ENCODE data around the gene RAB6B. TPM values are rescaled to one million over a fixed set of nuclear protein-coding genes. Genes with fewer than 3 reads are reported as not detected.

RAB6B gene
- total RNA-seq, 3 donors from 2014 or later: 1.8 to 3.9 (median 3.4) TPM

DNA sequence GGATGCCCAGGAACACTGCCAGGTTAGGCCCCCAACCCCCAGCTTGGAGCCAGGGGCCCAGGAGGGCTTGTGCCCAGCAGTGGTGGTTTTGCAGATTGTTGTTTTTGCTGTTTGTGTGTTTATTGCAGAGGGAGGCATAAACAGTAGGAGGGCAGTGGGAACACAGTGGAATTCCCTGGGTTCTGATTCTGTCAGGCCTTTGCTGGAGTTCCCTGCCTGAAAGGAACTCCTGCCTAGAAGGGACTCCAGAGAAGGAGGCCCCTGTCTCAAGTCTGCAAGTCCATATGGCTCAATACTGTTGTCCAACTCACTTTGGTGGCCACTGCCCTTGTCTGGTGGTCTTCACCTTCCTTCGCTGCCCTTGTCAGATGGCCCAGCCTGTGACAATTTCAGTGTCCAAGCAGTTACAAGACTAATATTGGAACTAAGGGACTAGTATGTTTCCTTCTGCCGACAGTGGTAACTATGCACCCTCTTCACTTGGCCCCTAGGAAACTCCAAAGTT lies 47.4 kb upstream of the RAB6B start:
- no peak overlapping the region for H3K4me3 ChIP-seq
- peak overlapping the region; percentile 61 to 84 for H3K27ac ChIP-seq
- intact Hi-C loops (cut with DNase I; ENCODE audit: low total_unique reads): no loop called here
- peaks cover 4 to 42% of the 10 kb centered on the region in 2 donors for H3K4me1 ChIP-seq
- TF ChIP-seq POLR2AphosphoS5 (IDR thresholded peaks at IDR 0.05) (no peak), POLR2A (IDR thresholded peaks at IDR 0.05) (no peak)
- TF ChIP-seq, protein P1, sequence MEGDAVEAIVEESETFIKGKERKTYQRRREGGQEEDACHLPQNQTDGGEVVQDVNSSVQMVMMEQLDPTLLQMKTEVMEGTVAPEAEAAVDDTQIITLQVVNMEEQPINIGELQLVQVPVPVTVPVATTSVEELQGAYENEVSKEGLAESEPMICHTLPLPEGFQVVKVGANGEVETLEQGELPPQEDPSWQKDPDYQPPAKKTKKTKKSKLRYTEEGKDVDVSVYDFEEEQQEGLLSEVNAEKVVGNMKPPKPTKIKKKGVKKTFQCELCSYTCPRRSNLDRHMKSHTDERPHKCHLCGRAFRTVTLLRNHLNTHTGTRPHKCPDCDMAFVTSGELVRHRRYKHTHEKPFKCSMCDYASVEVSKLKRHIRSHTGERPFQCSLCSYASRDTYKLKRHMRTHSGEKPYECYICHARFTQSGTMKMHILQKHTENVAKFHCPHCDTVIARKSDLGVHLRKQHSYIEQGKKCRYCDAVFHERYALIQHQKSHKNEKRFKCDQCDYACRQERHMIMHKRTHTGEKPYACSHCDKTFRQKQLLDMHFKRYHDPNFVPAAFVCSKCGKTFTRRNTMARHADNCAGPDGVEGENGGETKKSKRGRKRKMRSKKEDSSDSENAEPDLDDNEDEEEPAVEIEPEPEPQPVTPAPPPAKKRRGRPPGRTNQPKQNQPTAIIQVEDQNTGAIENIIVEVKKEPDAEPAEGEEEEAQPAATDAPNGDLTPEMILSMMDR (IDR thresholded peaks at IDR 0.05): no peak
- H3K27me3 ChIP-seq: no peaks in the 10 kb centered on the region
- DNase-seq (ENCODE audit: low spot score in 2 of 2): no peak
- H3K9me3 ChIP-seq: no peaks in the 10 kb centered on the region
- no peaks in the 10 kb centered on the region for H3K36me3 ChIP-seq

- DNase-seq (ENCODE audit: low spot score in 2 of 2): peak in 1 of 2 donors; percentile 84
- Histone ChIP-seq H3K4me3 (no peak overlapping the region), H3K27me3 (no peaks in the 10 kb centered on the region), H3K4me1 (peaks cover 4 to 42% of the 10 kb centered on the region in 2 donors), H3K36me3 (no peaks in the 10 kb centered on the region), H3K27ac (peak overlapping the region; percentile 25 to 84), H3K9me3 (no peaks in the 10 kb centered on the region)
- TF ChIP-seq POLR2AphosphoS5 (IDR thresholded peaks at IDR 0.05) (no peak), POLR2A (IDR thresholded peaks at IDR 0.05) (no peak)
- TF ChIP-seq, protein P1 (IDR thresholded peaks at IDR 0.05): no peak
- intact Hi-C loops (cut with DNase I; ENCODE audit: low total_unique reads): no loop called here
Measured at GRCh38 chr3:133941415-133941821, 45.7 kb upstream of the RAB6B start.

- intact Hi-C loops (cut with DNase I; ENCODE audit: low total_unique reads): no loop called here
- peaks cover 4 to 38% of the 10 kb centered on the region in 2 donors for H3K4me1 ChIP-seq
Measured at GRCh38 chr3:133940536-133940935, 44.9 kb upstream of the RAB6B start.

DNA sequence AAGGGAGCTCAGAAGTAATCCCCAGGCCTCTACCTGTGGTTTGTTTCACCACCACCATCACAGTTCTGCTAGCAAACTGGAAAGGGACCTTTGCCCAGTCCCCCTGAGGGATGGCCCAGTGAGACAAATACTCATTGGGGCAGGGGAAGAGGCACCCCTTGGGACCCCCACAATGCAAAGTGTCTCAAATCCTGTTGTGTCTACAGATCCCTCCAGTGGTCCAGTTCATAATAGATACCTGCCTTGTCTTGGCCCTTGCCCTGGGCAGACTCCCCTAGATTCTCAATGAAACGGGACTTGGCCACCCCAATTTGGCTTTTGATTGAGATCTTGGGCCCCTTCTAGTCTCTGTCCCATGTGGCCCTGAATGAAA lies 43.8 kb upstream of the RAB6B start:
- no peaks in the 10 kb centered on the region for H3K27me3 ChIP-seq
- peaks cover 4 to 28% of the 10 kb centered on the region in 2 donors for H3K4me1 ChIP-seq
- no peaks in the 10 kb centered on the region for H3K36me3 ChIP-seq
- no peaks in the 10 kb centered on the region for H3K9me3 ChIP-seq
- TF ChIP-seq POLR2A (IDR thresholded peaks at IDR 0.05) (no peak), POLR2AphosphoS5 (IDR thresholded peaks at IDR 0.05) (no peak)
- TF ChIP-seq, protein P1 (IDR thresholded peaks at IDR 0.05): no peak
- DNase-seq (ENCODE audit: low spot score in 2 of 2): peak in 1 of 2 donors; percentile 13
- H3K27ac ChIP-seq: peak overlapping the region; percentile 57 to 78
- intact Hi-C loops (cut with DNase I; ENCODE audit: low total_unique reads): loop anchor here (5.0 kb wide), 1 partner anchor 438 kb away; no protein-coding TSS in a partner anchor
- no peak overlapping the region for H3K4me3 ChIP-seq

More at GRCh38 chr3:133940536-133940935, 44.9 kb upstream of the RAB6B start:
- Histone ChIP-seq H3K27me3 (no peaks in the 10 kb centered on the region), H3K9me3 (no peaks in the 10 kb centered on the region), H3K36me3 (no peaks in the 10 kb centered on the region), H3K27ac (peak overlapping the region; percentile 12 to 84), H3K4me3 (no peak overlapping the region)
- DNase-seq (ENCODE audit: low spot score in 2 of 2): peak in 1 of 2 donors; percentile 15
- TF ChIP-seq POLR2A (IDR thresholded peaks at IDR 0.05) (no peak), POLR2AphosphoS5 (IDR thresholded peaks at IDR 0.05) (no peak)
- TF ChIP-seq, protein P1 (IDR thresholded peaks at IDR 0.05): no peak

- TF ChIP-seq POLR2AphosphoS5 (IDR thresholded peaks at IDR 0.05) (no peak), POLR2A (IDR thresholded peaks at IDR 0.05) (no peak)
- TF ChIP-seq, protein P1 (IDR thresholded peaks at IDR 0.05): no peak
- DNase-seq (ENCODE audit: low spot score in 2 of 2): peak in 1 of 2 donors; percentile 27
- intact Hi-C loops (cut with DNase I; ENCODE audit: low total_unique reads): loop anchor here (5.0 kb wide), 1 partner anchor 438 kb away; no protein-coding TSS in a partner anchor
- H3K27me3 ChIP-seq: no peaks in the 10 kb centered on the region
- H3K36me3 ChIP-seq: no peaks in the 10 kb centered on the region
- H3K4me1 ChIP-seq: peaks cover 3 to 23% of the 10 kb centered on the region in 2 donors
- no peaks in the 10 kb centered on the region for H3K9me3 ChIP-seq
- peak overlapping the region; percentile 78 to 88 for H3K27ac ChIP-seq
- H3K4me3 ChIP-seq: no peak overlapping the region
Measured at GRCh38 chr3:133938770-133939462, 43.2 kb upstream of the RAB6B start.

Data from breast epithelium (tissue), 4 donors.